Colonic mucosa (tissue), 4 donors: Measurements from ENCODE around the gene SMIM28. TPM values are rescaled to one million over a fixed set of nuclear protein-coding genes. Genes with fewer than 3 reads are reported as not detected.

Source experiments
- DNase-seq: peaks from one replicate; pipeline ENCODE4 v3.0.0-alpha.2; 2020
- H3K27ac ChIP-seq: fragments of 200-600 bp; one replicate; pipeline ENCODE4 v1.8.0; 2021
- H3K27me3 ChIP-seq: fragments of 200-600 bp; one replicate; pipeline ENCODE4 v1.8.0; 2021
- H3K36me3 ChIP-seq: fragments of 200-600 bp; one replicate; pipeline ENCODE4 v1.8.0; 2021
- H3K4me1 ChIP-seq: fragments of 200-600 bp; one replicate; pipeline ENCODE4 v1.8.0; 2021; ENCODE audit warnings: mild to moderate bottlenecking
- H3K4me3 ChIP-seq: fragments of 200-600 bp; one replicate; pipeline ENCODE4 v1.8.0; 2021
- H3K9ac ChIP-seq, 2 donors: one replicate each; pipeline ENCODE4 v1.7.0; 2013; ENCODE audit warnings: control low read depth in 2 of 2, low read depth in 2 of 2, low read length in 2 of 2
- H3K9me3 ChIP-seq: fragments of 200-600 bp; one replicate; pipeline ENCODE4 v1.8.0; 2021
- intact Hi-C: fragments of 100-400 bp; cut with DNase I; formaldehyde crosslinking; loops from one replicate; pipeline ENCODE4 v1.14.1; 2022
- total RNA-seq, 2 donors: library from RNA; stranded (reverse); fragmentation: NEBNext Ultra II Directional in 1 of 2; extraction: Animal tissue kit (Norgen Biotek cat#: 25700) in 1 of 2; gene quantifications; one replicate each; pipeline ENCODE4 v1.2.1, GENCODE V29; 2021
- TF ChIP-seq, protein P1 (sequence below): fragments of 200-600 bp; IDR thresholded peaks from one replicate; pipeline ENCODE4 v1.8.0; 2022; ENCODE audit warnings: antibody characterized with exemption, mild to moderate bottlenecking
- donor health status: healthy.
- donor health status: DM: no; HTN: no; CAD: no.
- donor health status: DM: no; HTN: no; CAD: no.

SMIM28 gene
- under 1 TPM in 1 of 2 donors, not detected in 1; 0.29 TPM for total RNA-seq

- no peak for DNase-seq
- no peaks in the 10 kb centered on the region for H3K27me3 ChIP-seq
- no peaks in the 10 kb centered on the region for H3K9me3 ChIP-seq
- no peak within 1 kb of the TSS for H3K4me3 ChIP-seq
- H3K4me1 ChIP-seq: no peaks in the 10 kb centered on the region
- intact Hi-C loops: no loop called here
- H3K9ac ChIP-seq: no peak within 1 kb of the TSS
- TF ChIP-seq, protein P1, sequence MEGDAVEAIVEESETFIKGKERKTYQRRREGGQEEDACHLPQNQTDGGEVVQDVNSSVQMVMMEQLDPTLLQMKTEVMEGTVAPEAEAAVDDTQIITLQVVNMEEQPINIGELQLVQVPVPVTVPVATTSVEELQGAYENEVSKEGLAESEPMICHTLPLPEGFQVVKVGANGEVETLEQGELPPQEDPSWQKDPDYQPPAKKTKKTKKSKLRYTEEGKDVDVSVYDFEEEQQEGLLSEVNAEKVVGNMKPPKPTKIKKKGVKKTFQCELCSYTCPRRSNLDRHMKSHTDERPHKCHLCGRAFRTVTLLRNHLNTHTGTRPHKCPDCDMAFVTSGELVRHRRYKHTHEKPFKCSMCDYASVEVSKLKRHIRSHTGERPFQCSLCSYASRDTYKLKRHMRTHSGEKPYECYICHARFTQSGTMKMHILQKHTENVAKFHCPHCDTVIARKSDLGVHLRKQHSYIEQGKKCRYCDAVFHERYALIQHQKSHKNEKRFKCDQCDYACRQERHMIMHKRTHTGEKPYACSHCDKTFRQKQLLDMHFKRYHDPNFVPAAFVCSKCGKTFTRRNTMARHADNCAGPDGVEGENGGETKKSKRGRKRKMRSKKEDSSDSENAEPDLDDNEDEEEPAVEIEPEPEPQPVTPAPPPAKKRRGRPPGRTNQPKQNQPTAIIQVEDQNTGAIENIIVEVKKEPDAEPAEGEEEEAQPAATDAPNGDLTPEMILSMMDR: no peak
- H3K36me3 ChIP-seq: no peaks in the 10 kb centered on the region
- no peak within 1 kb of the TSS for H3K27ac ChIP-seq
Observed at GRCh38 chr6:138377844-138378243, at the start of gene SMIM28. TSS of gene SMIM28 (plus strand) at chr6:138377905. CDS start at chr6:138378073, 168 bp downstream.

DNA sequence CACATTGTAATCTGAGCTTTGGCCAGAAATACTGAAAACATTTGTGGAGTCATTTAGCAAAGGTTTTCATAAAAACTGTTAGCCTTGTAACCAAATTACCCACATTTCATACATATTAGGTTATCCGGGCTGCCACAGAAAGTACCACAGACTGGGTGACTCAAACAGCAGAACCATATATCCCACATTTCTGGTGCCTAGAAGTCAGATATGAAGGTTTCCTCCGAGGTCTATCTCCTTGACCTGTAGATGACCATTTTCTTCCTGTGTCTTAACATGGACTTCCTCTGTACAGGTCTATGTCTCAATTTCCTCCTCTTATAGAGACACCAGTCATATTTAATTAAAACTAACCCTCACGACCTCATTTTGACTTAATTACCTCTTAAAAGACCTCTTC is 49.5 kb upstream of the SMIM28 start:
- Histone ChIP-seq H3K4me1 (no peaks in the 10 kb centered on the region), H3K27me3 (no peaks in the 10 kb centered on the region), H3K9ac (no peak overlapping the region), H3K27ac (no peak overlapping the region), H3K9me3 (no peaks in the 10 kb centered on the region), H3K36me3 (no peaks in the 10 kb centered on the region), H3K4me3 (no peak overlapping the region)
- intact Hi-C loops: no loop called here
- no peak for DNase-seq
- TF ChIP-seq, protein P1: no peak

DNA sequence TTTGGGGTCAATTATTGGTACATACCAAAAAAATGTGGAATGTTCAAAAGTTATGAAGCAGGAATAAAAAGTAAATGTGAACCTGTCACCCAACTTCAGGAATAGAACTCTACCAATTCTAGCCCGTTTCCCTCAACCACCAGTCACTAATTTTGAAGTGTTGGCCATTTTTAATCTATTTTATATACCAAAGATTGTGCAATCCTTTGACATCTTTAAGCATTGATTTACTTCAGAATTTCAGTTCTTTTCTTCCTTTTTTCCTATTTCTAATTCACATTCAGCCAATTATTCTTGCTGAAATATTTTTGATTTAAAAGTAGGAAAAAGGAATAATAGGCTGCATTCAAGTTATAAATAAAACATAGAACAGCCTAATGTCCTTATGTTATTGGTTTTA is 46.9 kb upstream of the SMIM28 start:
- intact Hi-C loops: no loop called here
- TF ChIP-seq, protein P1: no peak
- H3K4me3 ChIP-seq: no peak overlapping the region
- H3K9ac ChIP-seq: no peak overlapping the region
- no peak overlapping the region for H3K27ac ChIP-seq
- no peaks in the 10 kb centered on the region for H3K27me3 ChIP-seq
- no peaks in the 10 kb centered on the region for H3K4me1 ChIP-seq
- DNase-seq: no peak
- H3K36me3 ChIP-seq: no peaks in the 10 kb centered on the region
- no peaks in the 10 kb centered on the region for H3K9me3 ChIP-seq

- no peak for DNase-seq
- TF ChIP-seq, protein P1: no peak
- H3K4me3 ChIP-seq: no peak overlapping the region
- H3K36me3 ChIP-seq: no peaks in the 10 kb centered on the region
- no peaks in the 10 kb centered on the region for H3K4me1 ChIP-seq
- no peak overlapping the region for H3K27ac ChIP-seq
- no peaks in the 10 kb centered on the region for H3K27me3 ChIP-seq
- intact Hi-C loops: no loop called here
- H3K9ac ChIP-seq: no peak overlapping the region
- no peaks in the 10 kb centered on the region for H3K9me3 ChIP-seq
Observed at GRCh38 chr6:138331444-138331843, 46.3 kb upstream of the SMIM28 start.

DNA sequence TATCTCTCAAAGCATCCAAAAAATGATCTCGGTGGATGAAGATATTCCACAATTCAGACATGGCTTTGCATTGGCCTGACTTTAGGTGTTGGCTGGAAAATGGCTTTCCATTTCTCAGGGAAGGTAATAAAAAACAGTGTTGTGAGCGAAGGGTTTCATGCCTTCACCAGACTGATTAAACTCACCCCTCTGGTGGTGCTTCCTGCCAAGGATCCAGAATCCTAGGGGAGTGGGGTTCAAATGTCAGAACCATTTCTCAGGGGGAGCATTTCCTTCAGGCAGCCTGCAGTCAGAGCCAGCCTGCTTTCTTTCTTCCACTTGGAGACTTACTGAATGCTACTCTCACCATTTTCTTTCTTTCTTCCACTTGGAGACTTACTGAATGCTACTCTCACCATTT is 45.7 kb upstream of the SMIM28 start:
- Histone ChIP-seq H3K9ac (no peak overlapping the region), H3K4me1 (no peaks in the 10 kb centered on the region), H3K36me3 (no peaks in the 10 kb centered on the region), H3K9me3 (no peaks in the 10 kb centered on the region), H3K27me3 (no peaks in the 10 kb centered on the region), H3K27ac (no peak overlapping the region), H3K4me3 (no peak overlapping the region)
- no peak for DNase-seq
- intact Hi-C loops: no loop called here
- TF ChIP-seq, protein P1: no peak

GRCh38 chr6:138334000-138334399 is 43.7 kb upstream of the SMIM28 start:
- Histone ChIP-seq H3K9ac (no peak overlapping the region), H3K4me3 (no peak overlapping the region)
- intact Hi-C loops: no loop called here

More at GRCh38 chr6:138334000-138334399, 43.7 kb upstream of the SMIM28 start:
- no peak for DNase-seq
- no peaks in the 10 kb centered on the region for H3K4me1 ChIP-seq
- TF ChIP-seq, protein P1: no peak
- no peaks in the 10 kb centered on the region for H3K9me3 ChIP-seq
- H3K27ac ChIP-seq: no peak overlapping the region
- no peaks in the 10 kb centered on the region for H3K36me3 ChIP-seq
- no peaks in the 10 kb centered on the region for H3K27me3 ChIP-seq
